Mammary epithelial cell (primary cell): Measurements from ENCODE around the gene NKX1-2.

ENCODE experiments used
- EZH2 ChIP-seq: IDR thresholded peaks from 2 replicates; pipeline ENCODE4 v1.6.1; 2012; ENCODE audit warnings: low read length, inconsistent platforms, borderline replicate concordance
- TF ChIP-seq, protein P1 (sequence below), 2 donors: IDR thresholded peaks in 1 of 2; conservative IDR thresholded peaks in 1 of 2; 2 replicates each; pipeline ENCODE4 v1.5.1; 2011 to 2012; ENCODE audit warnings: inconsistent platforms in 2 of 2, low read length in 2 of 2, mild to moderate bottlenecking in 2 of 2, control low read depth in 1 of 2, low read depth in 1 of 2; ENCODE audit not compliant: insufficient read depth in 1 of 2; ENCODE audit errors: extremely low read depth in 1 of 2

DNA sequence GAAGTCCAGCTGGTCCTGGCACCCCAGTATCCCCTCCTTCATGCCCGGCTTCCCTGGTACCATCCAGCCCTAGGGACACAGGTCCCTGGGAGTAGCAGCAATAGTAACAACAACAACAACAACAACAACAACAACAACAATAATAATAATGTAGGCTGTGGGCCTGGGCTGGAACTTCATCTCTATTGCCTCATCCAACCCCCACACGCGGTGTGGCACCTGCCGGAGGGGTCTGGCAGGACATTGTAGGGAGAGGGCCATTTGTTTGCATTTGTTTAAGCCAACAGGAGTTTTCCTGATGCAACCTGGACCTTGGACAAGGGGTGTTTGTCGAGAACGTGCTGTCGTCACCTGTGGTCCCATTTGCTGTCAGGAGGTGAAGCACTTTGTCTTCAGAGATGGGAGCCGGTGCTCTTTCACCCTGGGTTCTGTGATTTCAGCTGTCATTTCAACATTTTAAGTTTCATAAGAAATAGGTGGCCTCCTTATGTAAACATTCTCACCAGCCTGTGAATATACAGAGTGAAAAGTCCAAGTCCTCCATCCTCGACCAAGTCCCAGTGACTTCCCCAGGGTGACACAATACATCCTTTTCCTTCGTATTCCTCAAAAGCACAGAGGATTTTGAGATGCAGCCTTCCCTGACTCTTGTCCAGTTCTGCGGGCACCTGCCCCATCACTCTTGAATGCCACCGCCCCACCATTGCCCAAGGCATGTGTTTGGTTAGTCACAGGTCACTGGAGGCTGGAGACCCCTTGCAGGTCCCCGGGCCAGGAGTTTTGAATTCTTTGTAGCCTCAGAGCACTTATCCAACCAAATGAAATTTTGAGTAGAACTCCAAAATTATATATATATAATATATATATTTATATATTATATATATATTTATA lies 21.0 kb upstream of the NKX1-2 start:
- TF ChIP-seq, protein P1, sequence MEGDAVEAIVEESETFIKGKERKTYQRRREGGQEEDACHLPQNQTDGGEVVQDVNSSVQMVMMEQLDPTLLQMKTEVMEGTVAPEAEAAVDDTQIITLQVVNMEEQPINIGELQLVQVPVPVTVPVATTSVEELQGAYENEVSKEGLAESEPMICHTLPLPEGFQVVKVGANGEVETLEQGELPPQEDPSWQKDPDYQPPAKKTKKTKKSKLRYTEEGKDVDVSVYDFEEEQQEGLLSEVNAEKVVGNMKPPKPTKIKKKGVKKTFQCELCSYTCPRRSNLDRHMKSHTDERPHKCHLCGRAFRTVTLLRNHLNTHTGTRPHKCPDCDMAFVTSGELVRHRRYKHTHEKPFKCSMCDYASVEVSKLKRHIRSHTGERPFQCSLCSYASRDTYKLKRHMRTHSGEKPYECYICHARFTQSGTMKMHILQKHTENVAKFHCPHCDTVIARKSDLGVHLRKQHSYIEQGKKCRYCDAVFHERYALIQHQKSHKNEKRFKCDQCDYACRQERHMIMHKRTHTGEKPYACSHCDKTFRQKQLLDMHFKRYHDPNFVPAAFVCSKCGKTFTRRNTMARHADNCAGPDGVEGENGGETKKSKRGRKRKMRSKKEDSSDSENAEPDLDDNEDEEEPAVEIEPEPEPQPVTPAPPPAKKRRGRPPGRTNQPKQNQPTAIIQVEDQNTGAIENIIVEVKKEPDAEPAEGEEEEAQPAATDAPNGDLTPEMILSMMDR (conservative IDR thresholded peaks at IDR 0.05 in 1 of 2, IDR thresholded peaks at IDR 0.05 in 1 of 2; ENCODE audit: extremely low read depth in 1 of 2, insufficient read depth in 1 of 2, low read depth in 1 of 2, low read length in 2 of 2): no peak
- no peak for TF ChIP-seq EZH2
